ENCODE results near the gene NIP7.
"Not testable (repeated sequence)": the region's sequence is repeated elsewhere in the genome, so short reads cannot be mapped to it uniquely, and the experiment has no call there.

NIP7 gene

GRCh38 chr16:69338557-69339288 is 849 bp upstream of the NIP7 start:
- DNase-seq = no peak
- peaks cover 32 to 38% of the 10 kb centered on the region in 2 donors for H3K4me1 Mint-ChIP-seq (ENCODE audit: low read depth in 2 of 2)
- peak overlapping the region; percentile 93 to 97 for H3K27ac Mint-ChIP-seq
- peaks cover 48% of the 10 kb centered on the region for H3K36me3 Mint-ChIP-seq (ENCODE audit: insufficient read depth)
- no peaks in the 10 kb centered on the region for H3K9me3 Mint-ChIP-seq
- H3K4me3 Mint-ChIP-seq = peak overlapping the region; percentile 99
- no peak for ATAC-seq (replicated peaks)
- no peaks in the 10 kb centered on the region for H3K27me3 Mint-ChIP-seq

DNA sequence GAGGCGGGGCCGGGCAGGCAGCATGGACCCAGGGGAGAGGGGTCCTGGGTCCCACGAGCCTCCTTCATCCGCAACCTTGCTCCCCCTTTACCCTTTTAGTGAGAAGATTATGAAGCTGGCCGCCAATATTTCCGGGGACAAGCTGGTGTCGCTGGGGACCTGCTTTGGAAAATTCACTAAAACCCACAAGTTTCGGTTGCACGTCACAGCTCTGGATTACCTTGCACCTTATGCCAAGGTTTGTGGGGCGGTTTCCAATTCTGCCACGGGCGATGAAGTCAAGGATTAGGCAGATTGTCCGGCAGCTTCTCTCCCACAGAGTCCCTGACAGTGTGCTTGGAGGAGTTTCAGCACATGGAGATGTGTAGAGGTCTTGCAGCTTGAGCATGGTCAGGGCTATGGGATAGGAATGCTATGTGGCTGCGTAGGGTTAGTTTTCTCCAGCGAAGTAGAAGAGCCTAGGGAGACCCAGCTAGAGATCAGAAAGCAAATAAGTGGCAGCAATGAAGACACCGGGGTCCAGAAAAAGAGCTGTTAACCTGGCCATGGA is 598 bp downstream of the NIP7 start:
- ATAC-seq (replicated peaks) (no peak), DNase-seq (no peak)
- H3K4me3 Mint-ChIP-seq = peak overlapping the region; percentile 99
- no peaks in the 10 kb centered on the region for H3K27me3 Mint-ChIP-seq
- H3K9me3 Mint-ChIP-seq = no peaks in the 10 kb centered on the region
- peaks cover 35% of the 10 kb centered on the region for H3K36me3 Mint-ChIP-seq (ENCODE audit: insufficient read depth)
- H3K4me1 Mint-ChIP-seq (ENCODE audit: low read depth in 2 of 2) = peaks cover 29 to 38% of the 10 kb centered on the region in 2 donors
- peak overlapping the region; percentile 93 to 97 for H3K27ac Mint-ChIP-seq

- ATAC-seq (replicated peaks) = no peak
- no peak for DNase-seq
- Mint-ChIP-seq H3K4me3 (no peak overlapping the region), H3K27ac (peak overlapping the region in 1 of 2 donors; percentile 73), H3K9me3 (no peaks in the 10 kb centered on the region), H3K27me3 (no peaks in the 10 kb centered on the region), H3K36me3 (ENCODE audit: insufficient read depth) (peaks cover 24% of the 10 kb centered on the region), H3K4me1 (ENCODE audit: low read depth in 2 of 2) (peaks cover 25 to 39% of the 10 kb centered on the region in 2 donors)
Measured at GRCh38 chr16:69344171-69344570, 4.6 kb downstream of the NIP7 start.

GRCh38 chr16:69345923-69346322 is 6.4 kb downstream of the NIP7 start:
- no peak for DNase-seq
- Mint-ChIP-seq H3K36me3 (ENCODE audit: insufficient read depth) (peaks cover 18% of the 10 kb centered on the region), H3K9me3 (no peaks in the 10 kb centered on the region), H3K4me3 (peak overlapping the region; percentile 46 to 50), H3K4me1 (ENCODE audit: low read depth in 2 of 2) (peaks cover 13 to 24% of the 10 kb centered on the region in 2 donors), H3K27me3 (no peaks in the 10 kb centered on the region), H3K27ac (peak overlapping the region; percentile 72 to 73)
- peak; percentile 85 for ATAC-seq (replicated peaks)

- H3K27ac Mint-ChIP-seq = peak overlapping the region in 1 of 2 donors; percentile 72
- DNase-seq (no peak), ATAC-seq (replicated peaks) (no peak)
- H3K9me3 Mint-ChIP-seq = no peaks in the 10 kb centered on the region
- no peaks in the 10 kb centered on the region for H3K27me3 Mint-ChIP-seq
- H3K4me1 Mint-ChIP-seq (ENCODE audit: low read depth in 2 of 2) = peaks cover 12 to 20% of the 10 kb centered on the region in 2 donors
- peaks cover 15% of the 10 kb centered on the region for H3K36me3 Mint-ChIP-seq (ENCODE audit: insufficient read depth)
- no peak overlapping the region for H3K4me3 Mint-ChIP-seq
Measured at GRCh38 chr16:69346683-69347082, 7.1 kb downstream of the NIP7 start.

DNA sequence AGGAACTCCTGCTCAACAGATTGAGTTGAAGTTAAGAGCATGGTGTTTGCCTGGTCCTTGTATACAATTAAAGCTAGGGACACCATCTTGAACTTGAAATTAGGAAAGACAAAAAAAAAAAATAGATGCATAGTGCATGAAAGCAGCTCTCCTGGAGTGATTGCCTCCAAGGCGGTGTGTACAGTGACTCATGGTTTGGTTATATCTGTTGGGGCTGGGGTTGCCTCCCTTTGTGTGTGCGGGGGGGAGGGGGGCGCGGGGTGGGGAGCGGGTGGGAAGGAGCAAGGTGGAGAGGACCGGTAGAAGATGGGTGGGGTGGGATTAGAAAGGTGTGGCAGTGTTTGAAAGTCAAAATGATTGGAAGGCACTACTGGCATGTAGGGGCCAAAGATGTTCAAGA is 8.7 kb downstream of the NIP7 start:
- Mint-ChIP-seq H3K36me3 (ENCODE audit: insufficient read depth) (peaks cover 19% of the 10 kb centered on the region), H3K27me3 (no peaks in the 10 kb centered on the region), H3K4me1 (ENCODE audit: low read depth in 2 of 2) (peaks cover 8 to 20% of the 10 kb centered on the region in 2 donors), H3K9me3 (no peaks in the 10 kb centered on the region), H3K27ac (peak overlapping the region in 1 of 2 donors; percentile 26), H3K4me3 (no peak overlapping the region)
- ATAC-seq (replicated peaks) (no peak), DNase-seq (no peak)

- no peak overlapping the region for H3K4me3 Mint-ChIP-seq
- peaks cover 8 to 20% of the 10 kb centered on the region in 2 donors for H3K4me1 Mint-ChIP-seq (ENCODE audit: low read depth in 2 of 2)
- no peaks in the 10 kb centered on the region for H3K9me3 Mint-ChIP-seq
- H3K27me3 Mint-ChIP-seq = no peaks in the 10 kb centered on the region
- DNase-seq (no peak), ATAC-seq (replicated peaks) (no peak)
- no peak overlapping the region for H3K27ac Mint-ChIP-seq
- H3K36me3 Mint-ChIP-seq (ENCODE audit: insufficient read depth) = peaks cover 13% of the 10 kb centered on the region
Measured at GRCh38 chr16:69349536-69349935, 10.0 kb downstream of the NIP7 start.

DNA sequence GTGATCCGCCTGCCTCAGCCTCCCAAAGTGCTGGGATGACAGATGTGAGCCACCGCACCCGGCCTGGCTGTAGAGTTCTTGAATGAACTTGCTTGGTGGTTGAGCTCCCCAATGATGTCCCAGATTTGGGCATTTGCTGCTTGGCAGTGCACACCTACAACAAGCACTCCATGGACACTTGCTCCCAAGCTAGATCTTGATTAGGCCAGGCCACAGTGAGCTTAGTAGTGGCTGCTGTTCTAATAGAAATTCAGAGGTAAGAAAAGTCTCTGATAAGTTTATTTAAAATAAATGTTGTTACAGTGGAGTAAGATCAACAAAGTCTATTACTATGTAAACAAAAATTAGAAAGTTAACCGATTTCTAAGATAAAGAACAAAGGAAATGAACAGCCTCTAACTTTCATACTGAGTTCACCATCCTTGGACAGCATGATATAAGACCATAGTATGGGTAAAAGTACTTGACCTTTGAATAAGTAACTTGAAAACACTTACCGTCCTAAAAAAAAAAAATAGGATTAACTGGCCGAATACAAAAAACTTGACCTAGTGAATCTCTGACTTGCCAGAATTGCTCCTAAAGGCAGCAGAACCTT is 11.1 kb downstream of the NIP7 start:
- Mint-ChIP-seq H3K9me3 (no peaks in the 10 kb centered on the region), H3K4me3 (no peak overlapping the region), H3K27me3 (no peaks in the 10 kb centered on the region), H3K27ac (peak overlapping the region in 1 of 2 donors; percentile 72), H3K4me1 (ENCODE audit: low read depth in 2 of 2) (peaks cover 7 to 19% of the 10 kb centered on the region in 2 donors), H3K36me3 (ENCODE audit: insufficient read depth) (peaks cover 13% of the 10 kb centered on the region)
- ATAC-seq (replicated peaks) (no peak), DNase-seq (no peak)

DNA sequence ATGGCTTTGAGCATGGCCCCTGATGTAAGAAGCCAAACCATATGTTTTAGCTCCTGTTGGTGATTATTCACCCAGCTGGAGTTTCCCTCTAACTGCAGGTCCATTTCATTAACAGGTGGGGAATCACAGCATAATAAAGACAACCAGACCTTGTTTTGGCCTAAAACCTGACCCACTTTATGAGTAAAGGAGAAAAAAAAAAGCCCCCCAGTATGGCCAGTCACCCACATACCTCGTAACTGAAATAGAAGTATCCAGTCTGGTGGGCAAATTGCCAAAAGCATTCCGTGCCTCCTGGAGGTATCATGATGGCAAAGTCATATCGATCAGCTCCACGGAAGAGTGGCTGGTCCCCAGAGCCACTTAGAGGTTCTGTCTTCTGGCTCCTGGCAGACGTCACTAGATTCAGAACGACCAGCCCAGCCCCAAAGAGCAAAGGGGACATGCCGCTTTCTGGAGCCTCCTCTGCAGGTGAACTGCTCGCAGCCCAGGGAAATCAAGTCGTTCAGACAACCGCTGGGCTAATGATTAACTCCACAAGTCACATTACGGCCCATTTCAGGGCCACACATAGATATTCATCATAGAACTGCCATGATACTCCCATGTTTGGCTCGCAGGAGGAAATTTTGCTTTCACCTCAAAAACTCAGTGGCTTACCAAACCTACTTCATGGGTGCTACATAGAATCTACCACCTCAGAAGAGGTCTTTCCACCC is 11.9 kb downstream of the NIP7 start, which contains the start of gene TMED6:
TSS of gene TMED6 (minus strand) at position 478 of the 719 bp plus-strand sequence. CDS start at position 445, 33 bp downstream.
- no peak for DNase-seq
- Mint-ChIP-seq H3K4me1 (ENCODE audit: low read depth in 2 of 2) (peaks cover 3 to 11% of the 10 kb centered on the region in 2 donors), H3K36me3 (ENCODE audit: insufficient read depth) (peaks cover 20% of the 10 kb centered on the region), H3K4me3 (no peak within 1 kb of the TSS), H3K27me3 (no peaks in the 10 kb centered on the region), H3K27ac (peak within 1 kb of the TSS in 1 of 2 donors; percentile 73), H3K9me3 (no peaks in the 10 kb centered on the region)
- ATAC-seq (replicated peaks) = no peak

DNA sequence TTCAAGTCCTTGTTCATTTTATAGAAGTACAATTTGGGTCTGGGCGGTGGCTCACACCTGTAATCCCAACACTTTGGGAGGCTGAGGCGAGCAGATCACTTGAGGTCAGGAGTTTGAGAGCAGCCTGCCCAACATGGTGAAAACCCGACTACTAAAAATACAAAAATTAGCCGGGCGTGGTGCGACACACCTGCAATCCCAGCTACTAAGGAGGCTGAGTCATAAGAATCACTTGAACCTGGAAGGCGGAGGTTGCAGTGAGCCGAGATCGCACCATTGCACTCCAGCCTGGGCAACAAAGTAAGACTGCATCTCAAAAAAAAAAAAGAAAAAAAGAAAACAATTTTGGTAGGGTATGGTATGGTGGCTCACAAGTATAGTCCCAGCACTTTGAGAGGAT is 20.5 kb downstream of the NIP7 start:
- not testable (repeated sequence) for H3K9me3 Mint-ChIP-seq; H3K27me3 Mint-ChIP-seq; H3K27ac Mint-ChIP-seq; ATAC-seq (replicated peaks); DNase-seq; H3K4me3 Mint-ChIP-seq
- Mint-ChIP-seq H3K36me3 (ENCODE audit: insufficient read depth) (peaks cover 55% of the 10 kb centered on the region), H3K4me1 (ENCODE audit: low read depth in 2 of 2) (peaks cover 4 to 10% of the 10 kb centered on the region in 2 donors)

DNA sequence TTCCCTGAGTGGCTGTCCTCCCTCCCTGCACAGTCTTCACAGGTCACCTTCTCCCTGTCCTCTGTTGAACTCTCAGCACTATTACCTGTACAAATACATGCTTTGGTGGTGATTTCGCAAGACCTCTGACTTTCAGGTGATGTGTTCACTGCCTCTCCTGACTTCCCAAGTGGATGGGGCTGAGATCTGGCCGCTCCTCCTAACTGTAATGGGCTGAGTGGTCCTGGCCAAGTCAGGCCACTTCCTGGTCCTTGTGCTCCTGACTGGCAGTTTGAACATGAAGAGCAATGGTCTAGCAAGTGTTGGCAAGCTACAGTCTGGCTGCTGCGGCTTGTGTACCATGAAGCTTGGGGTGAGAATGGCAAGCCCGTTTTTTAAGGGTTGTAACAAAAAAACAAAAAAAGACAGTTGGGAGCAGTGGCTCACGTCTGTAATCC is 23.7 kb downstream of the NIP7 start:
- Mint-ChIP-seq H3K36me3 (ENCODE audit: insufficient read depth) (peaks cover 68% of the 10 kb centered on the region), H3K27ac (peak overlapping the region in 1 of 2 donors; percentile 17), H3K4me1 (ENCODE audit: low read depth in 2 of 2) (peaks cover 6 to 10% of the 10 kb centered on the region in 2 donors), H3K9me3 (no peaks in the 10 kb centered on the region), H3K27me3 (no peaks in the 10 kb centered on the region), H3K4me3 (no peak overlapping the region)
- DNase-seq (no peak), ATAC-seq (replicated peaks) (no peak)

GRCh38 chr16:69364088-69364487 is 24.5 kb downstream of the NIP7 start:
- H3K9me3 Mint-ChIP-seq = no peaks in the 10 kb centered on the region
- DNase-seq = no peak
- peaks cover 73% of the 10 kb centered on the region for H3K36me3 Mint-ChIP-seq (ENCODE audit: insufficient read depth)
- peaks cover 6 to 10% of the 10 kb centered on the region in 2 donors for H3K4me1 Mint-ChIP-seq (ENCODE audit: low read depth in 2 of 2)
- no peaks in the 10 kb centered on the region for H3K27me3 Mint-ChIP-seq
- no peak overlapping the region for H3K4me3 Mint-ChIP-seq
- ATAC-seq (replicated peaks) = no peak
- H3K27ac Mint-ChIP-seq = peak overlapping the region; percentile 17 to 22

DNA sequence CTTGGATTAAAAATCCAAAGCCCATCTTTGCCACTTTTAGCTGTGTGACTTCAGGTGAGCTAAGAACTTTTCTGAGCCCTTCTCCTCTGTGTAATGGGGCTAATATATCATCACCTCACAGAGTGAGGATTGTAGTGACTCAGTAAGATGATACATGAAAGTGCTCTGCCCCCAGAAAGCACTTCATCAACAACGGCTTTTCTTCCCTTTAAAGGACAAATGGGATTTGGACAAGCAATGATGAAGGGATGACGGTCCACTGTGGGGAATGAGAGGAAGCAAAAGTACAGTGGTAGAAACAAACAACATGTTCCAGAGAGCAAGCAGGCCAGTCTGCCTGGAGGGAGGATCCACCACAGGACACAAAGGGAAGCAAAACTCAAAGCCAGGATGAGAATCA is 26.3 kb downstream of the NIP7 start:
- H3K9me3 Mint-ChIP-seq = no peaks in the 10 kb centered on the region
- peaks cover 6 to 20% of the 10 kb centered on the region in 2 donors for H3K4me1 Mint-ChIP-seq (ENCODE audit: low read depth in 2 of 2)
- ATAC-seq (replicated peaks) (no peak), DNase-seq (no peak)
- no peak overlapping the region for H3K4me3 Mint-ChIP-seq
- H3K27ac Mint-ChIP-seq = no peak overlapping the region
- H3K36me3 Mint-ChIP-seq (ENCODE audit: insufficient read depth) = peaks cover 74% of the 10 kb centered on the region
- H3K27me3 Mint-ChIP-seq = no peaks in the 10 kb centered on the region

Data from effector memory CD8-positive, alpha-beta T cell (primary cell).